GM18858 (cell line): ENCODE measurements around the gene FIBCD1.

Source experiments
- ATAC-seq: cut with Tn5 transposase; IDR thresholded peaks from one replicate; pipeline ENCODE4 v1.9.1; 2021; ENCODE audit not compliant: unreplicated experiment

FIBCD1 gene

GRCh38 chr9:130884111-130884531, 54.9 kb downstream of the FIBCD1 start:
- no peak for ATAC-seq

DNA sequence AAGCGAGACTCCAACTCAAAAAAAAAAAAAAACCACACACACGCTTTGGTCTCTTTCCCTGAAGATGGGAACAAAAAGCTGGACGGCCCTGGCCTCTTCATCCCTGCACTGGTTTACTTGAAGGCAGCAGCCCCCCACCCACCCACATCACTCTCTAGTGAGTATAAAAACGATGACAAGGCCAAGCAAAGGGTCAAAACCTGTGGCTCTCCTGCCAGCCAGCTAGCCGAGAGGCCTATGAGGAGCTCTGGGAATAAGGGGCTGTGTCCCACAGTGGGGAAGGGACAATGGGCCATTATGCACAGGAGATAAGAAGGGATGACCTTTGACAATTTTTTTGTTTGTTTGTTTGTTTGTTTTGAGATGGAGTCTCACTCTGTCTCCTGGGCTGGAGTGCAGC, 55.6 kb downstream of the FIBCD1 start:
- no peak for ATAC-seq

GRCh38 chr9:130882696-130883225, 56.3 kb downstream of the FIBCD1 start:
- ATAC-seq, result no peak

- no peak for ATAC-seq
Observed at GRCh38 chr9:130881516-130881915, 57.5 kb downstream of the FIBCD1 start.

DNA sequence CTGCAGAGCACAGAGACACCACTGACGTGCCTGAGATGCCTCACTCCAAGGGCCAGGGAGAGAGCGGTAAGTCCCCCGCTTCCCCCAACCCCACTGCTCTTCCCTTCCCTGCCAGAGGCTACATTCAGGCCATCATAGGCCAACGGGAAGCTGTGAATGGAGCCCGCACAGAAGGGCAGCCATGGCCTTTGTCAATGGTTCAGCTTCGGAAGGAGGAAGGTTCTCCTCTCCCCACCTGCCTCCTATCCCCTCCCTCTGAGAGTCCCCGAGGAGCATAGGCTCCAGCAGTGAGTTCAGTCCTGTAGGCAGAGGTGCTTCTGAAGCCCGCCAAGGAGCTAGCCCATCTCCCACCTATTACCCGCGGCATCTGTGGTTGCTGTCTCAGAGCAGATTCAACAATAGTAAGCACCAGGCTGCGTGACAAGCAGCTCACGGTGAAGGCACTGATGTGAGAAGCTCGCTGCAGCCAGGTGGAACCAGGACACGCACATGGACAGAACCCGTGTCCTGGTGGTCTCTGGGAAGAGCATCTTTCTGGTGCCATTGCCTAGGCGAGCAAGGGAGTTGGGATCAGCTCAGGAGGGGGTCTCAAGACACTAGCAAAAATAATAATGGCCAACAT, 58.3 kb downstream of the FIBCD1 start:
- no peak for ATAC-seq

DNA sequence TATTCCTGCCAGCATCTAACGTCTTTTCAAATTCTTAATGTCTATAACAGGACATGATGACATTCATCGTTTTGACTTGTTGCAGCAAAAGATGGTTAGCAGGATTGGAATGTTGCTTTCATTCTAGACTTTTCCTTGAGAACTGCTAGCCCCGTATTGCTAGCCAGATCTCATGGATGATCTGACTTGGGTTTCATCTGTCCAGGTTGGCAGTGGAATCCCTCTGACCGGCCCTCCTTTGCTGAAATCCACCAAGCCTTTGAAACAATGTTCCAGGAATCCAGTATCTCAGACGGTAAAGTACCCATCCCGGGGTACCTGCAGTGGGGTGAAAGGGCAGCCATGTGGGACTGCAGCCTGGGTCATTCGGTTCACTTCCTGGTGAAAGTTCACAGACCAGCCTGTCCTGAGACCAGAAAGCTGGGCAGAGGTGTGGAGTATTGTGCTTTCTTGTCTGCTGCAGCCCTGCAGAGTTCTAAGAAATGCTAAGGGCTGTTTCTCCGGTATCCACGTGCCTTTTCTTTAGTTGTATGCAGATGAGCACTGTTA, 59.1 kb downstream of the FIBCD1 start:
- no peak for ATAC-seq

GRCh38 chr9:130878295-130878694, 60.8 kb downstream of the FIBCD1 start:
- ATAC-seq, result no peak

DNA sequence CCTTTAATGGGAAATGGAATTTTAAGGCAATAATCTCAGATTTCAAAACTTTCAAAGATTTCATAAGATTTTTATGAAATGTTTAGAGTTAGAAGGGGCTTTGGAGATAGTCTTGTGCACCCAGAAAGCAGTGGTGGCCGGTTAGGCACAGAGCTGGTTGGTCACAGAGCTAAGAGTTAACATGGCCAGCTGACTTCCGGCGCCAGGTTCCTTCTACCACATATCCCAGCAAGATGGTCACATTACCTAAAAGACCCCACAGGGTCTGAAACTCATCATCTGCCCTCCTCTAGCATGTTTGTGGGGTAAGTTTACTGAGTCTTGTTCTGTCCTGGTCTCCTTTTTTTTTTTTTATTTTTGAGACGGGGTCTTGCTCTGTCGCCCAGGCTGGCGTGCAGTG, 61.7 kb downstream of the FIBCD1 start:
- ATAC-seq, result no peak

GRCh38 chr9:130874783-130875182, 64.3 kb downstream of the FIBCD1 start:
- ATAC-seq, result no peak

GRCh38 chr9:130873966-130874365, 65.1 kb downstream of the FIBCD1 start:
- ATAC-seq, result no peak

- no peak for ATAC-seq
Observed at GRCh38 chr9:130872912-130873503, 66.0 kb downstream of the FIBCD1 start.

GRCh38 chr9:130872508-130872907, 66.5 kb downstream of the FIBCD1 start:
- no peak for ATAC-seq

GRCh38 chr9:130872093-130872492, 67.0 kb downstream of the FIBCD1 start:
- ATAC-seq, result no peak

- ATAC-seq, result no peak
Observed at GRCh38 chr9:130871395-130872062, 67.5 kb downstream of the FIBCD1 start.

DNA sequence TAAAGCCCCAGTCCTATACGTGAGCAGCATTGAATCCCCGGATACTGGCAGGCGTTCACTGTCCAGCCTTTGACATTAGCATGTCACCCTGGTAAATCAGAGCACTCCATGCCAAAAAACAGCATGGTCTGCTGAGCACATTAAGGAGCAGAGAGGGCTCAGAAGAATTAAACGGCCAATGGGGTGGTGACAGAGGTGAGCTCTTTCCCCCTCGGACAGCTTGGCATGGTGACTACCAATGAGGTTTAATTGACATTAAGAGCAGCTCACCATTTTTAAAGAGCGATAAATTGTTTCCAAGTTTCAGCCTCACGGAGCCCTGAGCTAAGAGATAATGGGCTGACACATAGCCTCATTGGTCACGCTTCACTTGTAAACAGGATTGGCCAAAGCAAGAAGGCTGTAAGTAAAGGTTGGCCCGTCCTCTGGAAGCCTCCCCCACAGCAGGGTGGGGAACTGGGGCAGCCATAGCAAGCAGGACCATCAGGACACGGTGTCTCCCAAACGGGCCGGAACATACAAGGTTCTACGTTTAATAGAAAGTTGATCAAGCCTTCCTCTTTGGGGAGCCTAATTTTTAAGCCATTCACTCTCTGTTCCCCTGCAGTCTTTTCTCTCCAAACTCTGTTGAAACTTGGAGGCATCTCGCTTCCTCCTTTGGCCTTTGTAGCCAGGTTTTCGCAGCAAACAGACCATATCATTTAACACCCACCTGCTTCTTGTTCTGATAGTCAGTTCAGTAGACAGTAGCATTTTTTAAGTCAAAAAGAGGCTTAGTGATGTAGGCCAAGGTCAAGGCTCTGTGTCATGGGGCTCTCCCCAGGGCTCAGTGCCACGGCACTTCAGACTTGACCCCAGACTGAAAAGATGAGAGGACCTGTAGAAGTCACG, 68.3 kb downstream of the FIBCD1 start:
- ATAC-seq, result no peak

GRCh38 chr9:130869250-130869649, 69.8 kb downstream of the FIBCD1 start:
- ATAC-seq, result no peak

GRCh38 chr9:130868230-130868629, 70.8 kb downstream of the FIBCD1 start:
- ATAC-seq, result no peak

GRCh38 chr9:130867556-130867955, 71.5 kb downstream of the FIBCD1 start:
- no peak for ATAC-seq

DNA sequence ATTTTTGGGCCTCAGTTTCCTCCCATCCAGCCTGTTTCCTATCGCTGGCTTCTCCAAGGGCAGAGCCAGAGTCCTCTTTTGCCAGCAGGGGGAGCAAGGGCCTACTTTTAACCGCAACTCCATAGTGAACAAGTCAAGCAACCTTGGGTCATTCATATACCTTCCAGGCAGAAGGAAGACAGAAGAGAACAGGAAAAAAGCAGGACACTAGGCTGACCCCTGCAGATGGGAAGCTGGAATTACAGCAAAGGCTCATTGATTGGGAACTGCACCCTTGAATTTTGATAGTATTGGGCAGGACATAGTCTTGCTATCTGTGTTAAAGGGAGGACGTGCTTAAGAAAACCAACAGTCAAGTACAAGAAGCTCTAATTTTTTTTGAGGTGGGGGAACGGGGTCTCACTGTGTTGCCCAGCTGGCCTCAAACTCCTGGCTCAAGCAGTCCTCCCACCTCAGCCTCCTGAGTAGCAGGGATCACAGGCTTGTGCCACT, 72.5 kb downstream of the FIBCD1 start:
- ATAC-seq, result no peak

DNA sequence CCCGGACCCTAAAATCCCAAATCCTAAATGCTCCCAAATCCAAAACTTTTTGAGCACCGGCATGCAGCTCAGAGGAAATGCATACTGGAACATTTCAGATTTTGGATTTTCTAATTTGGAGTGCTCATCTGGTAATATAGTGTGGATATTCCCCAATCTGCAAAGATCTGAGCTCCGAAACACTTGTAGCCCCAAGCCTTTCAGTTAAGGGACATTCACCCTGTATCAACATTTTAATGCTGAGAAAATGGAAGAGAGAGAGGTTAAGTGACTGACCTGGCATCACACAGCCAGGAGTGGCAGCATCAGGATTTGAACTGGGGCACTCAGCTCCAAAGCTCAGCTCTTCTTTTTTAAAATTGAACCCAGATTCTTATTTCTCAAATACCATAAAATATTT, 73.1 kb downstream of the FIBCD1 start:
- ATAC-seq, result no peak

- no peak for ATAC-seq
Observed at GRCh38 chr9:130864541-130864940, 74.5 kb downstream of the FIBCD1 start.
